ENCODE measurements around the gene PSAT1. TPM values are rescaled to one million over a fixed set of nuclear protein-coding genes. Genes with fewer than 3 reads are reported as not detected.

PSAT1 gene
- total RNA-seq, 1 donor, result 0.27 TPM

DNA sequence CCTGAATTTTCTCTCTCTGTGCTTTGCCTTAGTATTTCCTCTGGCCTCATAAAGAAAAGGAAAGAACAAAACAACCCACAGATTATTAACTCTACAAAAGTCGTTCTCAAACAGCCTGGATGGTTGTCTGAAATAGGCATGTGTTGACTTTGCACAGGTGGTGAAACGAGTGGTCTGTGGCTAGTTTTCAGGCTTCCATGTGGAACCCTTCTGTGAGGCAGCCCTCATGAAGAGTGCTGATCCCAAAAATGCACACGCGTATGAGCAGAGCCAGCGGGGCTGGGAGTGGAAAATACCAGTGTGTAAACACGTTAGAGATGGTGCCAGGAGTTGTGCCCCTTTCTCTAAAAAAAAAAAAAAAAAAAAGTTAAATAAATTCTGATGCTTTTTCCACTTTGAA is 4.9 kb upstream of the PSAT1 start:
- DNase-seq (ENCODE audit: low read depth in 2 of 3, low spot score in 2 of 3), result no peak

DNA sequence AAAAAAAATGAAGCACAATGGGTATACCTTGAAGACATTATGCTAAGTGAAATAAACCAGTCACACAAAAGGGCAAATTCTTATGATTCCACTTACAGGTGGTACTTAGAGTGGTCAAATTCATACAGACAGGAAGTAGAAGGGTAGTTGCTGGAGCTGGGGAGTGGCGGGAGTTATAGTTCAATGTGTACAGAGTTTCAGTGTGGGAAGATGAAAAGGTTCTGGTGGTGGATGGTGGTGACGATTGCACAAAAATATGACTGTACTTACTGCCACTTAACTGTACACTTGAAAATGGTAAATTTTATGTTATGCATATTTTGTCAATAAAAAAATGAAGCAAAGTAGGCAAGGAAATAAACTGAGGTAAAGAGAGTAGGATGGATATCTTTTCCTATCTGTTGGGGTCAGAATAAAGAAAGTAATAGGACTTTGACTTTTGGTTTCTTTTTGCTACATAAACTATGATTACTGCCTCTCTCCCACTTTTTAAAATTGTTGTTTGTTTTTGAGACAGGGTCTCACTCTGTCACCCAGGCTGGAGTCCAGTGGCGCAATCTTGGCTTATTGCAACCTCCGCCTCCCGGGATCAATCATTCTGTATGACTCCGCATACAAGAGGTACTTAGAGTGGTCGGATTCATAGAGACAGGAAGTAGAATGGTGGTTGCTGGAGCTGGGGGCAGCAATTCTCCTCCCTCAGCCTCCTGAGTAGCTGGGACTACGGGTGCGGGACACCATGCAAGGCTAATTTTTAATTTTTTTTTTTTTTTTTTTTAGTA is 4.0 kb upstream of the PSAT1 start:
- DNase-seq (ENCODE audit: low read depth in 2 of 3, low spot score in 2 of 3), result no peak

DNA sequence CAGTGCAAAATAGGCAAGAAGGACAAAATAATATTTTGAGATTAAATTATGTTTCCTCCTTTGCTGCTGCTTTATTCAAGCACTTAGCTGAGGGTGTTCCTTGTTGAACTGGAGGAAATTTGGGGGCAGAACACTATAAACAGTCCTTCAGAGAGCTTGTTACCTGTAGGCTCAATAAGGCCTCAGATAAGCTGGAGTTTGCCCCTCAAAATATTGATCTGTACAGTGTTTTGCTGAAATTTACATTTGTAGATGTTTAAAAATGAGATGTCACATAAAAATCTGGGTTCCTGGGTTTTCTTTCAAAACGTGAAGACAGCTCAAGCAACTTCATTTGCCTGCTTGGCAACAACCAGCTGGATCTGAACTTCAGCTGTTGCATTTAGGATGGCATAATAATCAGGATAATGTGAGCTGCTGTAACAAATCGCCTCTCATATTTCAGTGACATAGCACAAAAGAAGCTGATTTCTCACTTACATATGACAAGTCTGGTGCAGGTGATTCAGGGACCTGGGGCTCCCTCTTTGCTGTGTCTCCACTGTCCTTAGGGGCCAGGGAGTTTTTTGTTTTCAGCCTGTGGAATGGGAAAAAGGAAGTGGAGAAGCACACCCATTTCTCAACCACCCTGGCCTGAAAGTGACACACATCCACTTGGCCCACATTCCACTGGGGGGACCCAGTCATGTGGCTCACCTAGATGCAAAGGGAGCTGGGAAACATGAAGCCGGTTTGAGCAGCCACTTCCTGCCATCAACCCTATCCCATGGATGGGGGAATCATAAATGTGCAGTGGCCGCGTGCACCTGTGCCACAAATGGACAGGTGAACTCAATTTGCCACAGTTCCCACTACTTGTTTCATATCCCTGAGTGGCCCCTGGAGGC is 2.4 kb upstream of the PSAT1 start:
- DNase-seq (ENCODE audit: low read depth in 2 of 3, low spot score in 2 of 3), result no peak

DNA sequence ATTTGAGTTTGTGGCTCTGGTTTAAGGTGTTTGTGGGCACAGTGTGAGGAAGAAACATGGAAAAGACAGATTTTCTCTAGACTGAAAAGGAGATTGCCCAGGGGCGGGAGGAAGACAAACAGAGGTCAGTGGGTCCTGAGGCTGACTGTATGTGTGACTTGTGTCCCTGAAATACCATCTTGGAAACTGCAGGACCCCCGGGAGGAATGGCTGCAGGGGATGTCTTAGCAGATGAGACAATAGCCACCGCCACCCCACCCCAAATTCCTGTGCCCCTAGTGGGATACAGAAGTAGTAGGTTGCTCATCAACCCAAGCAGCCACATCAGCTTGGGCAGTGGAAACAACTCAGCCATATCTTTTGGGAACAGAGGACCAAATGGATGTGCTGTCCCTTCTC is 1.7 kb upstream of the PSAT1 start:
- DNase-seq (ENCODE audit: low read depth in 2 of 3, low spot score in 2 of 3), result no peak

DNA sequence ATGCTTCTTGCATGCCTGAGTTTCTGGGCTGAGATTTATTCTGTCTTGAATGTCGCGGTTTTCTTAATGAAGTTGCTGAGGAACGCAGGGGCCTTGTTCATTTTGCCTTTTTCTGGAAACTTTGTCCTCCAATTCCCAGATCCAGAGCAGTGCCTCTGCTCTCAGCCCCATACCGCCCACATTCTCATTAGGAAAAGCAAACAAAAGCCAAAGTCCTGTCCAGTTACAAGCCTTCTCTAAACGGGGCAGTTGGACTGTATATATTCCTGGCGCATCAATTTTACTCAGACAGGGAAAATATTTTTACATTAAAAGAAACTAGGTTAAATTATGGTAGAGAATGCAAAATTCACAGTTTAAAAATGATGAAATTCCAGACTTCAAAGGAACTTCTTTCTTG is 1.2 kb upstream of the PSAT1 start:
- no peak for DNase-seq (ENCODE audit: low read depth in 2 of 3, low spot score in 2 of 3)

DNA sequence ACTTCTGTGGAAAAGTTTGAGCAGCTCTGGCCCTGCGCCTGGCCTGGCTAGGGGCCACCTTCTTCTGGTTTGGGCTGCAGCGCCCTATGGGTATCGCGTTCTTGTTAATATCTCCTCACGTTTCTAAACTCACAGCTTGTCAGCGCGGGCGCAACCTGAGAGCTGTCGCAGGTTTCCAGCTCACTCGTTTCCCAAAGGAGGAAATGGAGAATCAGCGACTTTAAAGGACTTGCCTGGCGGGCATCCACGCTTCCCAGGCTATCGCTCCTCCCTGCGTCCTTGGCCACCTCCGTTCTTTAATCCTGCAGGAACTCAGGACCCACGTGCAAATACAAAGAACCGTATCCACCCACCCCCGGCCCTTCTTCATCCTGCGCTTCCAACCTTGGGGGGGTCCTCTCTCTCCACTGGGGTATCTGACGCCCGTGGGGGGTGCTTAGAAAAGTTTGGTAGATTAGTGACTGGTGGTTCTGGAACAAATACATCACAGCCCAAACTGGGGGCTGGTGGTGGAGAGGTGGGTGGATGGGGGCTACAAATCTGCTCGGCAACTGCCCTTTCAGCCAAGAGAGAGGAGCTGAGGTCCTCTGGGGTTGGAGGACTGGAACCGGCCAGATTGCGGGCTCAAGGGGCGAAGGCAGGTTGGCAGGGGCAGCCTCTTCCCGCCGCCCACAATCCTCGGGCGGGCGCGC is 578 bp upstream of the PSAT1 start:
- peak in 1 of 3 donors; percentile 14 for DNase-seq (ENCODE audit: low read depth in 2 of 3, low spot score in 2 of 3)

DNA sequence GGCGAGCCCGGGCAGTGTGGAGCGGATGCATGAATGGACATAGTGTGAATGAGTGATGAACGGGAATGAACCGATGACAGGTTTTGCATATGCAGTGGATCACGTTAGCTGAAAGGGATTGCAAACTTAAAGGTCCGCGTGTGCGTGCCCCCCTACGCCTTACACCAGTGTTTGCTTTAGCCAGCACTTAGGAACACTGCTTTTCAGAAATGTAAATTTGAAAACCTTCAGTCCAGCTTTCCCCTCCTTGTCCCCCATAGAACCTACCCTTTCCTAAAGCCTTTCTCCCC is 692 bp downstream of the PSAT1 start:
- peak in 1 of 3 donors; percentile 10 for DNase-seq (ENCODE audit: low read depth in 2 of 3, low spot score in 2 of 3)

DNA sequence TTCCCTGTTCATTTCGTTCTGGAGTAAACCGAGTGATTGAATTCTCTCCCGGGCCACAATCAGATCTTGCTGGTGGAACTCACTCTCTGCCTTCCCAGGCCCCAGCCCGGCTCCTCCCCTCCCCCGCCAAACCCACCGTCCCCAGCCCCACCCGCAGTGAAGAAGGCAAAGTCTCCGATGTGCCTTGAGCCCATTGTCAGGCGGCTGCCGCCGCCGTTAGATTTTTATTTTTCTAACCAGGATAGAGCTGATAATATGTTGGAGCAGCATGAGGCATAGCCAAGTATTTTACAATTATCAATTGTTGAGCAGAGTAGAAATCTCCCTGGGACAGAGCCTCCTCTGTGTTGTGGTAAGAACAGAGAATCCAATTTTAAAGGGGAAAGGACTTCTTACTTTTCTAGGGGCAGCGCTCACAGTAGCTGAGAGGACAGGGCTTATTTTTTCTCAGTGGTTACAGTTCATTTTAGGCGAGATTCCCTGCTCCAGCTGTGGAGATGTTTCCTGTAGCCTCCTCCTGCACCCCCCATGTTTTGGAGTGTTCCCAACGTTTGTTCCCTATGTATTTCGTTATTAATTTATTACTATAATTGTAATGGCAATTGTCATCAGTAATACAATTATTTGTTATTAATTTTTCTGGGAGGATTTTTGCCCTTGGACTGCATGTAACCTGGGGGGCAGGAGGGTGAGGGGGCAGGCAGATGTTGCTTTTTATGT is 1.3 kb downstream of the PSAT1 start:
- peak in 2 of 3 donors; percentile 5 to 26 for DNase-seq (ENCODE audit: low read depth in 2 of 3, low spot score in 2 of 3)

DNA sequence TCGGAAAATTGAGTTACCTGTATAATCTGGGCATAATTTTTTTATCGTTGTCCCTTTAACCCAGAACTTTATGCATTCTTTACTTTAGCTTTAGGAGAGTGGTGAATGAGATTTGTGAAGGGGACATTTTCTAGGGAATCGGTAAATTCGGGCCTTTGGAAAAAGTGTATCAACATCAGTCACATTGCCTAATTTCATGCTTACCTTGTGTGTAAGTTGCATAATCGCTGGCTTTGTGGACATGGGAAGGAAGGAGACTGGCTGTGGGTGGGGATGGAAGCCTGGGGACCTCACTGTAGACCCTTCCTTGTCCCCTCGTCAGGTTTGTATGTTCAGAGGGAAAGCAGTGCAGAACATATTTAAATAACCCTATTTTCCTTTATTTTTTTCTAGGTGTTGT is 3.3 kb downstream of the PSAT1 start:
- no peak for DNase-seq (ENCODE audit: low read depth in 2 of 3, low spot score in 2 of 3)

DNA sequence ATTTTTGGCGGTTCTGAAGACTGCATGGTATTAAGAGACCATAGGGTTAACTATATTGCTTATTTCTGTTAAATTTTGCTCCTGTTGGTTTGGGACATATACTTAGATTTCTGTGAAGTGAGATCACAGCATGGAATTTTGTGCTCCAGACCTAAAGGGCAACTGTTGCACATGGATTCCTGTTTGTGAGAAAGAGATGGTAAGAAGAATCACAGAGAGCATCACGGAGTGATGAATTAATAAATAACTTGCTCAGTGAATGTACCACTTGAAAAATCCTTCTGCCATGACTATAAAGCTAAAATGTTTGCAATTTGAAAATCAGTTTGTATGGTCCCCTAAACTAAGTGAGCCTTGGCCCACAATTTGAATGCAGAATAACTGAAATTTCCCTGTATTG is 4.5 kb downstream of the PSAT1 start:
- no peak for DNase-seq (ENCODE audit: low read depth in 2 of 3, low spot score in 2 of 3)

DNA sequence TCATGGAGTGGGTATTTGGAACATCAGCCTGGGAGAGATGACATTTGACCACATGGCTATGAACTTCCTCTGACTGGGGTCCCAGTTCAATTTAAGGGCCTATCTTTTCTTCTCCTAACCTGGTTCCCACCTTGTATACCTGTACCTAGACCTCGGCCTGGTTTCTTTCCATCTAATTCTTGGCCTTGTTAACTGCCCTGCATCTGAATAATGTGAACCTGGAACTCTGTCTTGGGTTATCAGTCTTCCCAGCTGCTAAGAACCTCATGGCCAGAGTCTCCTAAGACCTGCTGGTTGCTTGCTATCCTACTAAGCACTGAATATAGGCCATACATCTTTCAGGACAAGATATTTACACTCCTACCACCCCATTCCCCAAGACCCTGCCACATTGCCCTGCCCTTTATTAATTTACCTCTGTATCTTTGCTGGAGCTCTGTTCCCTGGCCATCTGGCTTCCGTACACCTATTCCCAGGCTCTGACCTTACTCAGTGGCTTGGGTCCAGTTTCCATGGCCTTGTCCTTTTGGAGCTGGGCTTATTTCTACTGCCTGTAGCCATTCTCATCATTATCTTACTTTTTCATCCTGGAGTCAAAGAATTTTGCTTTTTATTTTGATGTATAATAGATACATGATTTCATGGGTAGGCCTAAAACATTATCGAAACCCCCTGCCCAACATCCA is 6.6 kb downstream of the PSAT1 start:
- DNase-seq (ENCODE audit: low read depth in 2 of 3, low spot score in 2 of 3), result no peak

DNA sequence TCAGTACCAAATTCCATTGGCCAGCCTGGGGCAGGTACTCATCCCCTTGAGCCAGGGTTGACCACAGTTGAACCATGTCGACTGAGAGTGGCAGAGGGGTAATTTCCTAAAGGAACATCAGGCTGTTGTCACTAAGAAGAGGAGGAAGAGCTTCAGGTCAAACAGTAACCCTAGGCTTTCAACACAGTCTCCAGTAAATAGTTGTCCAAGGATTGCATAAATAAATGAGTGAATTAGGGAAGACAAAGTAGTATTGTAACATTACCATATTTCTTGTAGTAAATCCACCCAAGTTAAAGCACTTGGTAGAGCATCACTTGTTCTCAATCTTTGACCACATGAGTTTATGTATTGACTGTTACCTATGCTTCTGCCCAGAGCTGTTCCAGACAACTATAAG is 7.4 kb downstream of the PSAT1 start:
- DNase-seq (ENCODE audit: low read depth in 2 of 3, low spot score in 2 of 3), result no peak

DNA sequence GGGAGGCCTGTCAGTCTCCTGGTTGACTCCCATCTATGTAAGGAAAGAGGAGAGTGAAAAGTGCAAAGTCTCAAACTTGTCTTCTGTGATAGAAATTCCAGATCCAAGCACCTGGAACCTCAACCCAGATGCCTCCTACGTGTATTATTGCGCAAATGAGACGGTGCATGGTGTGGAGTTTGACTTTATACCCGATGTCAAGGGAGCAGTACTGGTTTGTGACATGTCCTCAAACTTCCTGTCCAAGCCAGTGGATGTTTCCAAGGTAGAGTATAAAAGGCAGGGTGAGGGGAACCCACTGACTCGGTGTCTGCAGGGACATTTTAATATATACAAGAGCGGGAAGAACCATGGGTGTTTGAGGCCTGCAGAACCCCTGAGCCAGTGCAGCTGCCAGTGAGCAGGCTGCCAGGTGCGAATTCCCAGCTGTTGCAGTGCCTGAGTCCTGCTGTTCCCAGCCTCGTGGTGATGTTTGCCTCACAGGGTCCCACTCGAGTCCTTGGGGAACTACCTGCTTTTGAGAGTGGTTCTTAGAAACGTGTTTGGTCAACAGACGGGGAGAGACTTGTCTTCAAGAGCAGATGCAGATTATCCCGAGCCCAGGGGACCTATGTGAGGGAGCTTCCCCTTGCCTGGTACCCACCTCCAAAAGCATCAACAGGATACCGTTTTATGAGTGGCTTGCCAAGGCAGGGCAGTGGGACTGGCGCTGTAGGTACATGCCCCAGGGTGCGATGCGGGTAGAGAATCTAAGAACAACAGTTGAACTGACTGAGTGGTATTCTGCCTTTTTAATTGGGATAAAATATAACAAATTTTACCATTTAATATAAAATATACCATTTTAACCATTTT is 9.5 kb downstream of the PSAT1 start:
- no peak for DNase-seq (ENCODE audit: low read depth in 2 of 3, low spot score in 2 of 3)

DNA sequence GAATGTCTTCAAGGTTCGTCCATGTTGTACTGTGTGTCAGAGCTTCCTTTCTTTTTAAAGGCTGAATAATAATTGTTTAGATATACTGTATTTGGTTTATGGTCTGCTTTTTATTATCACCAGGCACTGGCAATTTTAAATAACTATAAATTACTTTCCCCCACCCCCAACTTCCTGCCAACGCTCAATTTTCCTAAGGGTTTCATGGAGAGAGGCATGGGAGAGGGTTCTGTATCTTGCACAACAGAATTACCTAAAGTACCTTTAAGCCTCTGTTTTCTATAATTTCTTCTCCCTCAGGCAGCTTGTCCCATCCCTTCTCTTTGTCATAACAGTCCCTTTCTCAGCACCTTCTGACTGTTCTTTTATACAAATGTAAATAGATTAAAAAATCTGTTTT is 10.4 kb downstream of the PSAT1 start:
- DNase-seq (ENCODE audit: low read depth in 2 of 3, low spot score in 2 of 3), result no peak

DNA sequence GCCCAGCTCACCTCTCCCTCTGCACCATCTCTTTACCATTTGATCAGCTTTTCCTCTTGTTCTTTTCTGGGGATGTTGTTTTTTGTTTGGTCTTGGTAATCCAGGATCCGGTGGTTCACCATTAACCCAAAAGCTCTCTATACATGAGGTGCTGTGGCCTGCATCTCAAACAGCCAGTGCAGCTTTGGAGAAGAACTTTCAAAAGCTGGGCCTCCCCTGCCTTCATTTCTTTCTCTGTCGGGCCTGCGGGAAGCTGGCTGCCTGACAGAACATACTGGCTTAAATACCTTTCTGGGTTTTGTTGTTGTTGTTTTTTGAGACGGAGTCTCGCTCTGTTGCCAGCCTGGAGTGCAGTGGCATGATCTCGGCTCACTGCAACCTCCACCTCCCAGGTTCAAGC is 12.1 kb downstream of the PSAT1 start:
- DNase-seq (ENCODE audit: low read depth in 2 of 3, low spot score in 2 of 3), result no peak

DNA sequence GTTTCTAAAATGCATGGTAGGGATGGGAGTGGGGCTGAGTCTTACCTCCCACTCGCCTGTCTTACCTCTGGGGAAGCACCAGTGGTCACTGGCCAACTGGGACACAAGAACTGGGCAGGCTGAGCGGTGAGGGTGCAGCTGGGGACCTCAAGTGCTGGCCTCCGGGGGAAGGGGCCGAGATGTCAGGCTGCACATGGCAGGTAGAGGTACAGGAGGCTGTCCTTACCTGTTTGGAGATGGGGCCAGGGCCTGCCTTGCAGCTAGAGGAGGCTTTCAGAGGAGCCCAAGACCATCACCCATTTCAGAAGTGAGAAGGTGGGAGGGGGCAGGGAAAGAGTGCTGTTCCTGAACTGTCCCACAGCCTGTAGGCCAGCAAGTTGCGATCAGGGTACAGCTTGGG is 14.2 kb downstream of the PSAT1 start:
- DNase-seq (ENCODE audit: low read depth in 2 of 3, low spot score in 2 of 3), result no peak

DNA sequence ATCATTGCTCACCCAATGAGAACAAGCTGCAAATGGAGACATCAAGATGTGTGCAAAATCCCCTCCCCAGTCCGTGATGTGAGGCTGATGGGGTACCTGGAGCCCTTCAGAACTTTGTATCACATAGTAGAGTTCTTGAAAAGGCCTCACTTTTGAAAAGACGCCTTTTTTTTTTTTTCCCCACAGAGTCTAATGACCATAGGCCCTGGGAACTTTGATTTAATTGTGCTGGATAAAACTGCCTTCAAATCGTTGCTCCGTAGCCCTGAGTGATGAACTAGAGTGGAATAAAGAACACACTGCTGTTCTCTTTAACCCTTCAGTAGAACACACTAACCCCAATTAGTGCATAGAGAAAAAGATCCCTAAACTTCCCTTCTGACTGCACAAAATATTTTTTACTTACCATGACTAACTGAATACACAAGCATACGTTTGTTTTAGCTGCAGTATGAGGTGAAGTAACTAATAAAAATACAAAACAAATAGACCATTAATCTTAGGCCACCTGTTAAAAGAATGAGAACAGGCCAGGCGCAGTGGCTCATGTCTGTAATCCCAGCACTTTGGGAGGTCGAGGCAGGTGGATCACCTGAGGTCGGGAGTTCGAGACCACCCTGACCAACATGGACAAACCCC is 15.1 kb downstream of the PSAT1 start:
- no peak for DNase-seq (ENCODE audit: low read depth in 2 of 3, low spot score in 2 of 3)

DNA sequence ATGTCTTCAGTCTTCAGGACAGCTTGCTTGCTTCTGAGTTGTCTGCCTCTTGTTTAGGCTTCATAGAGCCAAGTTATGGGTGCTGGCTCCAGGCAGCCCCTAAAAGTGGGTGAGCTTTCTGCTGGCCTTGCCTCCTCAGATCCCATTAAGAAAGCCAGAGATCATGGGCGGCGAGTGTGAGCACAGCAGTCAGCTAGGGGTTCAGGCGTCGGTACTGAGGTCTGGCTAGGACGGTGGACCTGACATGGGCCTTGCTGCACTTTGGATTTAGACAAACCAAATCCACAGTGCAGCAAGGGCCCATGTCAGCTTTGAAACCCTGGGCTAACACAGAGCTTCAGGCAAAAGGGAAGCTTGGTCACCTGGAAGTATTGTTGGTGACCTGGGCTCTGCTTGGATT is 17.6 kb downstream of the PSAT1 start:
- DNase-seq (ENCODE audit: low read depth in 2 of 3, low spot score in 2 of 3), result no peak
